Mesothelial cell of epicardium (in vitro differentiated cells): ENCODE measurements around the gene HPSE2. TPM values are rescaled to one million over a fixed set of nuclear protein-coding genes. Genes with fewer than 3 reads are reported as not detected.

Experiments used
- DNase-seq, 2 experiments: peaks; one replicate each; pipeline ENCODE4 v3.0.0; 2021; ENCODE audit warnings: low spot score in 2 of 2; ENCODE audit not compliant: unreplicated experiment in 2 of 2
- H3K27ac Mint-ChIP-seq: 2 replicates; pipeline ENCODE4 v1.8.0; 2021; ENCODE audit warnings: mixed read lengths
- H3K27me3 Mint-ChIP-seq: 2 replicates; pipeline ENCODE4 v1.8.0; 2021; ENCODE audit warnings: low read depth, mixed read lengths
- H3K36me3 Mint-ChIP-seq: 2 replicates; pipeline ENCODE4 v1.8.0; 2021; ENCODE audit warnings: mixed read lengths
- H3K4me1 Mint-ChIP-seq: 2 replicates; pipeline ENCODE4 v1.8.0; 2021; ENCODE audit warnings: mixed read lengths
- H3K4me3 Mint-ChIP-seq: 2 replicates; pipeline ENCODE4 v1.8.0; 2021; ENCODE audit warnings: mild to moderate bottlenecking, moderate library complexity, mixed read lengths
- H3K9me3 Mint-ChIP-seq: 2 replicates; pipeline ENCODE4 v1.8.0; 2021; ENCODE audit warnings: mixed read lengths
- total RNA-seq: library from RNA; stranded (reverse); gene quantifications from 3 replicates; pipeline ENCODE4 v1.2.1, GENCODE V29; 2021
- TF ChIP-seq, protein P1 (sequence below): fragments of 200-600 bp; sonication (generic); IDR thresholded peaks from one replicate; pipeline ENCODE4 v1.5.0; 2021; ENCODE audit warnings: antibody characterized with exemption; ENCODE audit not compliant: unreplicated experiment

The HPSE2 gene
- total RNA-seq, 1 donor from 2014 or later: 2.3 TPM

GRCh38 chr10:98610836-98611235, 624.8 kb downstream of the HPSE2 start:
- peaks cover 7% of the 10 kb centered on the region for H3K4me1 Mint-ChIP-seq
- no peak overlapping the region for H3K27ac Mint-ChIP-seq
- H3K27me3 Mint-ChIP-seq: no peaks in the 10 kb centered on the region
- DNase-seq: no peak
- TF ChIP-seq, protein P1, sequence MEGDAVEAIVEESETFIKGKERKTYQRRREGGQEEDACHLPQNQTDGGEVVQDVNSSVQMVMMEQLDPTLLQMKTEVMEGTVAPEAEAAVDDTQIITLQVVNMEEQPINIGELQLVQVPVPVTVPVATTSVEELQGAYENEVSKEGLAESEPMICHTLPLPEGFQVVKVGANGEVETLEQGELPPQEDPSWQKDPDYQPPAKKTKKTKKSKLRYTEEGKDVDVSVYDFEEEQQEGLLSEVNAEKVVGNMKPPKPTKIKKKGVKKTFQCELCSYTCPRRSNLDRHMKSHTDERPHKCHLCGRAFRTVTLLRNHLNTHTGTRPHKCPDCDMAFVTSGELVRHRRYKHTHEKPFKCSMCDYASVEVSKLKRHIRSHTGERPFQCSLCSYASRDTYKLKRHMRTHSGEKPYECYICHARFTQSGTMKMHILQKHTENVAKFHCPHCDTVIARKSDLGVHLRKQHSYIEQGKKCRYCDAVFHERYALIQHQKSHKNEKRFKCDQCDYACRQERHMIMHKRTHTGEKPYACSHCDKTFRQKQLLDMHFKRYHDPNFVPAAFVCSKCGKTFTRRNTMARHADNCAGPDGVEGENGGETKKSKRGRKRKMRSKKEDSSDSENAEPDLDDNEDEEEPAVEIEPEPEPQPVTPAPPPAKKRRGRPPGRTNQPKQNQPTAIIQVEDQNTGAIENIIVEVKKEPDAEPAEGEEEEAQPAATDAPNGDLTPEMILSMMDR: no peak
- H3K36me3 Mint-ChIP-seq: no peaks in the 10 kb centered on the region
- H3K4me3 Mint-ChIP-seq: no peak overlapping the region
- no peaks in the 10 kb centered on the region for H3K9me3 Mint-ChIP-seq

GRCh38 chr10:98610301-98610700, 625.4 kb downstream of the HPSE2 start:
- H3K4me3 Mint-ChIP-seq: no peak overlapping the region
- H3K27ac Mint-ChIP-seq: no peak overlapping the region
- TF ChIP-seq, protein P1: no peak
- H3K9me3 Mint-ChIP-seq: no peaks in the 10 kb centered on the region
- no peak for DNase-seq
- peaks cover 7% of the 10 kb centered on the region for H3K4me1 Mint-ChIP-seq
- H3K36me3 Mint-ChIP-seq: no peaks in the 10 kb centered on the region
- no peaks in the 10 kb centered on the region for H3K27me3 Mint-ChIP-seq

- Mint-ChIP-seq H3K27ac (no peak overlapping the region), H3K27me3 (peaks cover 5% of the 10 kb centered on the region), H3K4me3 (no peak overlapping the region), H3K36me3 (no peaks in the 10 kb centered on the region), H3K9me3 (no peaks in the 10 kb centered on the region), H3K4me1 (peaks cover 7% of the 10 kb centered on the region)
- TF ChIP-seq, protein P1: no peak
- no peak for DNase-seq
Measured at GRCh38 chr10:98609265-98609664, 626.4 kb downstream of the HPSE2 start.

DNA sequence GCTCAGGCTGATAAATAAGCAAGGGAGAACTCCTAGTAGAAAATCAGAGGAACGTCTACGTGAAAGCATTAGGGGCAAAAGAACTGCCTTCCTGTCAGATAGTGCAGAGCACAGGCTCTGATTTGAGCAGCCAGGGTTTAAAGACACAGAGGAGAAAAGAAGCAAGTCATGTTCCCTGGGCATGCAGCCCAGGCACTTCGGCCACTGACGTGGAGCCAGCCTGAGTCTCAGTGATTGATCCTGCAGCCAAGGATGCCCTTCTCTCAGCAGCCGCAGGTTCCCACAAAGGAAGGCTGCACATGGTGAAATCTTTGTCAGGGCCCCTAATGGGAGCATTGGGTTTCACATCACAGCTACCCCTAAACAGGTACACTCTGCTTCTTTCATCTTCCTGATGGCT, 627.2 kb downstream of the HPSE2 start:
- DNase-seq: no peak
- TF ChIP-seq, protein P1: no peak
- Mint-ChIP-seq H3K27ac (no peak overlapping the region), H3K9me3 (no peaks in the 10 kb centered on the region), H3K4me3 (no peak overlapping the region), H3K4me1 (peaks cover 7% of the 10 kb centered on the region), H3K36me3 (no peaks in the 10 kb centered on the region), H3K27me3 (peaks cover 9% of the 10 kb centered on the region)

GRCh38 chr10:98602224-98602623, 633.4 kb downstream of the HPSE2 start:
- H3K9me3 Mint-ChIP-seq: peaks cover 23% of the 10 kb centered on the region
- no peak for DNase-seq
- H3K4me1 Mint-ChIP-seq: no peaks in the 10 kb centered on the region
- peaks cover 16% of the 10 kb centered on the region for H3K27me3 Mint-ChIP-seq
- H3K4me3 Mint-ChIP-seq: no peak overlapping the region
- no peak overlapping the region for H3K27ac Mint-ChIP-seq
- H3K36me3 Mint-ChIP-seq: no peaks in the 10 kb centered on the region
- TF ChIP-seq, protein P1: no peak

- H3K36me3 Mint-ChIP-seq: no peaks in the 10 kb centered on the region
- TF ChIP-seq, protein P1: no peak
- no peak overlapping the region for H3K27ac Mint-ChIP-seq
- H3K9me3 Mint-ChIP-seq: peaks cover 39% of the 10 kb centered on the region
- no peak for DNase-seq
- H3K27me3 Mint-ChIP-seq: peaks cover 10% of the 10 kb centered on the region
- no peaks in the 10 kb centered on the region for H3K4me1 Mint-ChIP-seq
- no peak overlapping the region for H3K4me3 Mint-ChIP-seq
Measured at GRCh38 chr10:98599032-98599610, 636.5 kb downstream of the HPSE2 start.
